Ishikawa (cell line): ENCODE data around the gene CNTNAP4.

Experiments
- CEBPB ChIP-seq: IDR thresholded peaks from 2 replicates; pipeline ENCODE4 v1.6.1; 2012
- CREB1 ChIP-seq: IDR thresholded peaks from 2 replicates; pipeline ENCODE4 v1.6.1; 2012; ENCODE audit warnings: low read depth
- EGR1 ChIP-seq: IDR thresholded peaks from 2 replicates; pipeline ENCODE4 v1.6.1; 2012
- EP300 ChIP-seq: IDR thresholded peaks from 2 replicates; pipeline ENCODE4 v1.6.1; 2012; ENCODE audit warnings: borderline replicate concordance
- NFIC ChIP-seq: IDR thresholded peaks from 2 replicates; pipeline ENCODE4 v1.6.1; 2012
- RAD21 ChIP-seq: IDR thresholded peaks from 2 replicates; pipeline ENCODE4 v1.6.1; 2012; ENCODE audit warnings: low read depth
- TAF1 ChIP-seq: IDR thresholded peaks from 2 replicates; pipeline ENCODE4 v1.6.1; 2012; ENCODE audit warnings: low read depth, mild to moderate bottlenecking
- TEAD4 ChIP-seq: IDR thresholded peaks from 2 replicates; pipeline ENCODE4 v1.6.1; 2012
- YY1 ChIP-seq: IDR thresholded peaks from 2 replicates; pipeline ENCODE4 v1.6.1; 2012; ENCODE audit warnings: low read depth
- TF ChIP-seq, protein P1 (sequence below): IDR thresholded peaks from 2 replicates; pipeline ENCODE4 v1.6.1; 2012; ENCODE audit warnings: low read depth, mild to moderate bottlenecking
- TF ChIP-seq, protein P2 (sequence below): IDR thresholded peaks from 2 replicates; pipeline ENCODE4 v1.6.1; 2012

DNA sequence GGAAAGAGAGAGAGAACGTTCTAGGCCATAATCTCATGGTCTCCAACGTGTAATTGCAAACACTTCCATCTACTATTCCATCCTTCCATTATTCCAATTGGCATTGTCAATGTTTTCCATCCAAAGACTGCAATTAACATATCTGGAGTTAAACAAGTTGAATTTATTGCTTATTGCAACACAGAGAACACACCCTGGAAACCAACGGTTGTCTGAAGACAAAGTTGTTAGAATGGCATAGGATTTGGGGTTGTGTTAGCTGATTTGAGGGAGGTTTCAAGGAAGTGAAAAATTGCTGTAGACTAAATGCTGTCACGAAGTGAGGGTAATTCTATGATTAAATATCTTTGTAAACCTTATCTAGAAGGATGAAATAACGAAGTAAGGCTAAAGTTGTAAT is 178.8 kb downstream of the CNTNAP4 start:
- TF ChIP-seq YY1 (no peak), EP300 (no peak), TEAD4 (no peak), TAF1 (no peak), EGR1 (no peak), RAD21 (no peak), CEBPB (no peak), NFIC (no peak), CREB1 (no peak)
- TF ChIP-seq, protein P1, sequence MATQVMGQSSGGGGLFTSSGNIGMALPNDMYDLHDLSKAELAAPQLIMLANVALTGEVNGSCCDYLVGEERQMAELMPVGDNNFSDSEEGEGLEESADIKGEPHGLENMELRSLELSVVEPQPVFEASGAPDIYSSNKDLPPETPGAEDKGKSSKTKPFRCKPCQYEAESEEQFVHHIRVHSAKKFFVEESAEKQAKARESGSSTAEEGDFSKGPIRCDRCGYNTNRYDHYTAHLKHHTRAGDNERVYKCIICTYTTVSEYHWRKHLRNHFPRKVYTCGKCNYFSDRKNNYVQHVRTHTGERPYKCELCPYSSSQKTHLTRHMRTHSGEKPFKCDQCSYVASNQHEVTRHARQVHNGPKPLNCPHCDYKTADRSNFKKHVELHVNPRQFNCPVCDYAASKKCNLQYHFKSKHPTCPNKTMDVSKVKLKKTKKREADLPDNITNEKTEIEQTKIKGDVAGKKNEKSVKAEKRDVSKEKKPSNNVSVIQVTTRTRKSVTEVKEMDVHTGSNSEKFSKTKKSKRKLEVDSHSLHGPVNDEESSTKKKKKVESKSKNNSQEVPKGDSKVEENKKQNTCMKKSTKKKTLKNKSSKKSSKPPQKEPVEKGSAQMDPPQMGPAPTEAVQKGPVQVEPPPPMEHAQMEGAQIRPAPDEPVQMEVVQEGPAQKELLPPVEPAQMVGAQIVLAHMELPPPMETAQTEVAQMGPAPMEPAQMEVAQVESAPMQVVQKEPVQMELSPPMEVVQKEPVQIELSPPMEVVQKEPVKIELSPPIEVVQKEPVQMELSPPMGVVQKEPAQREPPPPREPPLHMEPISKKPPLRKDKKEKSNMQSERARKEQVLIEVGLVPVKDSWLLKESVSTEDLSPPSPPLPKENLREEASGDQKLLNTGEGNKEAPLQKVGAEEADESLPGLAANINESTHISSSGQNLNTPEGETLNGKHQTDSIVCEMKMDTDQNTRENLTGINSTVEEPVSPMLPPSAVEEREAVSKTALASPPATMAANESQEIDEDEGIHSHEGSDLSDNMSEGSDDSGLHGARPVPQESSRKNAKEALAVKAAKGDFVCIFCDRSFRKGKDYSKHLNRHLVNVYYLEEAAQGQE: no peak
- TF ChIP-seq, protein P2, sequence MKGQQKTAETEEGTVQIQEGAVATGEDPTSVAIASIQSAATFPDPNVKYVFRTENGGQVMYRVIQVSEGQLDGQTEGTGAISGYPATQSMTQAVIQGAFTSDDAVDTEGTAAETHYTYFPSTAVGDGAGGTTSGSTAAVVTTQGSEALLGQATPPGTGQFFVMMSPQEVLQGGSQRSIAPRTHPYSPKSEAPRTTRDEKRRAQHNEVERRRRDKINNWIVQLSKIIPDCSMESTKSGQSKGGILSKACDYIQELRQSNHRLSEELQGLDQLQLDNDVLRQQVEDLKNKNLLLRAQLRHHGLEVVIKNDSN: no peak
